GM18868 (cell line): Measurements from ENCODE around the gene PKNOX2.

Experiments used
- ATAC-seq: cut with Tn5 transposase; IDR thresholded peaks from one replicate; pipeline ENCODE4 v1.9.1; 2021; ENCODE audit warnings: mild to moderate bottlenecking, moderate library complexity; ENCODE audit not compliant: unreplicated experiment

PKNOX2 gene

GRCh38 chr11:125229916-125230315 lies 65.4 kb downstream of the PKNOX2 start:
- ATAC-seq = no peak

- no peak for ATAC-seq
Observed at GRCh38 chr11:125233116-125233515, 68.6 kb downstream of the PKNOX2 start.

GRCh38 chr11:125233736-125234275 lies 69.3 kb downstream of the PKNOX2 start:
- ATAC-seq = no peak

- no peak for ATAC-seq
Observed at GRCh38 chr11:125235071-125235471, 70.5 kb downstream of the PKNOX2 start.

- ATAC-seq = no peak
Observed at GRCh38 chr11:125236072-125236825, 71.7 kb downstream of the PKNOX2 start.

- ATAC-seq = no peak
Observed at GRCh38 chr11:125239585-125240560, 75.3 kb downstream of the PKNOX2 start.

- no peak for ATAC-seq
Observed at GRCh38 chr11:125241104-125241503, 76.6 kb downstream of the PKNOX2 start.

- ATAC-seq = no peak
Observed at GRCh38 chr11:125242141-125242775, 77.7 kb downstream of the PKNOX2 start.

- no peak for ATAC-seq
Observed at GRCh38 chr11:125244166-125244565, 79.6 kb downstream of the PKNOX2 start.

GRCh38 chr11:125245299-125245698 lies 80.7 kb downstream of the PKNOX2 start:
- ATAC-seq = no peak

GRCh38 chr11:125247431-125247830 lies 82.9 kb downstream of the PKNOX2 start:
- no peak for ATAC-seq

GRCh38 chr11:125250318-125251213 lies 86.0 kb downstream of the PKNOX2 start:
- no peak for ATAC-seq

- no peak for ATAC-seq
Observed at GRCh38 chr11:125251214-125251545, 86.6 kb downstream of the PKNOX2 start.

- ATAC-seq = no peak
Observed at GRCh38 chr11:125251956-125252355, 87.4 kb downstream of the PKNOX2 start.

- no peak for ATAC-seq
Observed at GRCh38 chr11:125253289-125253688, 88.7 kb downstream of the PKNOX2 start.

- no peak for ATAC-seq
Observed at GRCh38 chr11:125253795-125254525, 89.4 kb downstream of the PKNOX2 start.

GRCh38 chr11:125256541-125257189 lies 92.1 kb downstream of the PKNOX2 start:
- no peak for ATAC-seq

GRCh38 chr11:125257190-125257579 lies 92.6 kb downstream of the PKNOX2 start:
- ATAC-seq = no peak

- no peak for ATAC-seq
Observed at GRCh38 chr11:125257751-125258150, 93.2 kb downstream of the PKNOX2 start.
